Measurements from ENCODE around the gene LSM12.
A peak's percentile ranks its signal among the peaks of the same experiment; 100 is the strongest.

LSM12 gene

GRCh38 chr17:44066204-44066930, at the start of gene LSM12:
TSS of gene LSM12 (minus strand) at chr17:44066671. CDS start at chr17:44066587, 84 bp downstream.
- Histone ChIP-seq H3K4me1 (ENCODE audit: control insufficient read depth in 2 of 2, insufficient read depth in 2 of 2, low read length in 2 of 2) (peaks cover 8 to 20% of the 10 kb centered on the region in 2 donors), H3K9me3 (ENCODE audit: control insufficient read depth in 2 of 2, low read length in 2 of 2) (no peaks in the 10 kb centered on the region), H3K4me3 (ENCODE audit: low read length in 2 of 2) (peak within 1 kb of the TSS; percentile 75 to 84), H3K9ac (ENCODE audit: low read depth in 1 of 2, low read length in 2 of 2) (peak within 1 kb of the TSS; percentile 82 to 84), H3K36me3 (ENCODE audit: control insufficient read depth in 2 of 2, insufficient read depth in 2 of 2, low read length in 2 of 2) (peaks cover 14 to 21% of the 10 kb centered on the region in 2 donors), H3K27me3 (ENCODE audit: control insufficient read depth in 2 of 2, insufficient read depth in 2 of 2, low read length in 2 of 2) (no peaks in the 10 kb centered on the region), H3K27ac (ENCODE audit: low read depth in 2 of 2, low read length in 2 of 2) (peak within 1 kb of the TSS; percentile 91 to 93)

- Histone ChIP-seq H3K36me3 (ENCODE audit: control insufficient read depth in 2 of 2, insufficient read depth in 2 of 2, low read length in 2 of 2) (peaks cover 0 to 10% of the 10 kb centered on the region in 2 donors), H3K27ac (ENCODE audit: low read depth in 2 of 2, low read length in 2 of 2) (no peak overlapping the region), H3K9me3 (ENCODE audit: control insufficient read depth in 2 of 2, low read length in 2 of 2) (no peaks in the 10 kb centered on the region), H3K9ac (ENCODE audit: low read depth in 1 of 2, low read length in 2 of 2) (no peak overlapping the region), H3K4me1 (ENCODE audit: control insufficient read depth in 2 of 2, insufficient read depth in 2 of 2, low read length in 2 of 2) (peaks cover 9 to 12% of the 10 kb centered on the region in 2 donors), H3K4me3 (ENCODE audit: low read length in 2 of 2) (no peak overlapping the region), H3K27me3 (ENCODE audit: control insufficient read depth in 2 of 2, insufficient read depth in 2 of 2, low read length in 2 of 2) (no peaks in the 10 kb centered on the region)
Observed at GRCh38 chr17:44115585-44116415, 49.3 kb upstream of the LSM12 start.

DNA sequence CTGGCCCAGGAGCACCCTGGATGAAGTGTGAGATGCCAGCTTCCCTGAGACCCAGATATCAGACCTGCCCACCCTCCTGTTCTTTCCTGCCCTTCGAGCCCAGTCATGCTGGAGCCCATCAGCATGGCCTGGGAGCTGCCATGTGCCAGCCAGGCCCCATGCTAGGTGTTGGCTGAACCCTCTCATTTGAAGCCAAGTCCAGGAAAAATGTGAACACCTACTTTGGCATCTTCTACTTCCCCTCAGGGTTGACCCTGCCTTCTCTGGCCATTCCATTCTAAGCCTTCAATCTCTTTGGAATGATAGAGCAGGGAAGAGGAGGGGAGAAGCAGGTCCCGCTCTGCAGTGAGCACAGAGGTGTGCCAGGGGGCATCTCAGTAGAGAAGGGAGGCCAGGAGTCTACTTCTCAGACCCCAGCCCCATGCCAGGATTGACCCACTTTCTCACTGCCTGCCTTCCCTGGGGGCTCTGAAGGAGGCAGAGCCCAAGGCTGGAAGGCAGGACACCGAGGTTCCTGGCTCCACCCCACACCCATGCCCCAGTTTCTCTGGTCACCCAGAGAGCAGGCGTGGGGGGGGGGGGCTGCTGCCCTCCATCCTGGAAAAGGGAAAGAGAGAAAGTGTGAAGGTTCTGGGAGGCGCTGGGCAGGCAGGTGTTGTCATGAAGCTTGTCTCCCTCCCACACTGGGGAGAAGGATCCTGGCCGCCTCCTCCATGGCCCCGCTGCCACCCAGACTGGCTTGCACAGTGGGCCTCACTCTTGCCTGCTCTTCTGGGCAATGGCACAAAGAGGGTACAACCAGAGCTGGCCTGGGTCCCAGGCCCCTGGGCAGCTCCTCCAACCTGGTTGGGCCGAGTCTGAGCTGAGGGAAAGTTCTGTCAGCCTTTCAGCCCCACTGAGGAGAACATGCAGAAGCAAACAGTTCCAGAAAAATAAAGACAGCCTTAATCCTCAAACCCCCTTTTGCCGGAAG, 47.7 kb upstream of the LSM12 start:
- Histone ChIP-seq H3K36me3 (ENCODE audit: control insufficient read depth in 2 of 2, insufficient read depth in 2 of 2, low read length in 2 of 2) (peaks cover 0 to 10% of the 10 kb centered on the region in 2 donors), H3K9me3 (ENCODE audit: control insufficient read depth in 2 of 2, low read length in 2 of 2) (no peaks in the 10 kb centered on the region), H3K27me3 (ENCODE audit: control insufficient read depth in 2 of 2, insufficient read depth in 2 of 2, low read length in 2 of 2) (no peaks in the 10 kb centered on the region), H3K9ac (ENCODE audit: low read depth in 1 of 2, low read length in 2 of 2) (no peak overlapping the region), H3K4me1 (ENCODE audit: control insufficient read depth in 2 of 2, insufficient read depth in 2 of 2, low read length in 2 of 2) (peaks cover 22 to 26% of the 10 kb centered on the region in 2 donors), H3K27ac (ENCODE audit: low read depth in 2 of 2, low read length in 2 of 2) (no peak overlapping the region), H3K4me3 (ENCODE audit: low read length in 2 of 2) (no peak overlapping the region)

- no peak overlapping the region for H3K4me3 ChIP-seq (ENCODE audit: low read length in 2 of 2)
- H3K9me3 ChIP-seq (ENCODE audit: control insufficient read depth in 2 of 2, low read length in 2 of 2): no peaks in the 10 kb centered on the region
- no peak overlapping the region for H3K9ac ChIP-seq (ENCODE audit: low read depth in 1 of 2, low read length in 2 of 2)
- H3K4me1 ChIP-seq (ENCODE audit: control insufficient read depth in 2 of 2, insufficient read depth in 2 of 2, low read length in 2 of 2): peaks cover 25 to 30% of the 10 kb centered on the region in 2 donors
- H3K27ac ChIP-seq (ENCODE audit: low read depth in 2 of 2, low read length in 2 of 2): no peak overlapping the region
- no peaks in the 10 kb centered on the region for H3K27me3 ChIP-seq (ENCODE audit: control insufficient read depth in 2 of 2, insufficient read depth in 2 of 2, low read length in 2 of 2)
- peaks cover 0 to 10% of the 10 kb centered on the region in 2 donors for H3K36me3 ChIP-seq (ENCODE audit: control insufficient read depth in 2 of 2, insufficient read depth in 2 of 2, low read length in 2 of 2)
Observed at GRCh38 chr17:44113382-44113781, 46.9 kb upstream of the LSM12 start.

DNA sequence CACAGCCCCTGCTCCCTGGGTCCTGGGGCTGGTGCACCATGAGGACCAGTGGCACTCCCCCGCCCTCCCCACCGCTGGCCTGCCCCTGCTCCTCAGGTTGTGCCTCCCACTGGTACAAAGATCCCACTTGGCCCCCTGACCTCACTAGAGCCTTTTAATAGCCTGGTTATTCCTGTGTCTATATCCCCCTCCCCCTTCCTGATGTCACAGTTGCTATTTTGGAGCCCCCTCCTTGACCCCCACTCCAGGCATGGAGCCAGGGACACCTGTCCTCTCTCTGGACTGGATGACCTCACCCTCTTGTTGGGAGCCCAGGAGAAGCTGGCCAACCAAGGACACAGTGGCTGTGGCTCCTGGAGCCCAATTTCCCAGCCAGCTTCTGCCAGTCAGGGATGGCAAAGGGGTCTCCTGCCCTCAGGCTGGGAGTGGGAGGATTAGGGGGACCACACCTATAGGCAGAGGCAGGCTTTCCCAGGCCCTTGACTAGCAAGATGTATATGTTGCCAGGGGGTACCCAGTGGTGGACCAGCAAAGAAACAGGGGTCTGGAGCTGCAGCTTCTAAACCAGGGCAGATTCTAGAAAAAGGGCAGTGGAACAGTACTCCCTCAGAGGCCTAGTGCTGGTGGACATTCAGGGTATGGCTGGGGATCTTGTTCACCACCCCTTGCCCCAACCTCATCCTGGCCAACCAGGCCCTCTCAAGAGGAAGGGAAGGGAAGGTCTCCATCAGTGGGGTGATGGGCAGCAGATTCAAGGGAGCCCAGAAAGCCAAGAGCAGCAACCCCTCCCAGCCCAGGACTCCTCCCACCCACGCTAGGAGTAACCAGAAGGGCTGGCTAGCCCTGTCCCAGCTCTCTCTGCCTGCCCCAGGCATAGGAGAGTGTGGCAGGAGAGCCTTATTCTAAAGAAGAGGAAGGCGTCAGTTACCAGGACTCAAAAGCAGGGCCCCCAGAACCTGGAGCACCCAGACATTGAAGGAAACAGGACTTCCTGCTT, 46.1 kb upstream of the LSM12 start:
- Histone ChIP-seq H3K27ac (ENCODE audit: low read depth in 2 of 2, low read length in 2 of 2) (no peak overlapping the region), H3K36me3 (ENCODE audit: control insufficient read depth in 2 of 2, insufficient read depth in 2 of 2, low read length in 2 of 2) (peaks cover 0 to 12% of the 10 kb centered on the region in 2 donors), H3K4me1 (ENCODE audit: control insufficient read depth in 2 of 2, insufficient read depth in 2 of 2, low read length in 2 of 2) (peaks cover 29 to 38% of the 10 kb centered on the region in 2 donors), H3K4me3 (ENCODE audit: low read length in 2 of 2) (no peak overlapping the region), H3K9me3 (ENCODE audit: control insufficient read depth in 2 of 2, low read length in 2 of 2) (no peaks in the 10 kb centered on the region), H3K9ac (ENCODE audit: low read depth in 1 of 2, low read length in 2 of 2) (no peak overlapping the region), H3K27me3 (ENCODE audit: control insufficient read depth in 2 of 2, insufficient read depth in 2 of 2, low read length in 2 of 2) (no peaks in the 10 kb centered on the region)

- Histone ChIP-seq H3K27ac (ENCODE audit: low read depth in 2 of 2, low read length in 2 of 2) (peak overlapping the region; percentile 51 to 75), H3K9me3 (ENCODE audit: control insufficient read depth in 2 of 2, low read length in 2 of 2) (no peaks in the 10 kb centered on the region), H3K4me3 (ENCODE audit: low read length in 2 of 2) (no peak overlapping the region), H3K4me1 (ENCODE audit: control insufficient read depth in 2 of 2, insufficient read depth in 2 of 2, low read length in 2 of 2) (peaks cover 29 to 39% of the 10 kb centered on the region in 2 donors), H3K9ac (ENCODE audit: low read depth in 1 of 2, low read length in 2 of 2) (peak overlapping the region in 1 of 2 donors; percentile 8), H3K36me3 (ENCODE audit: control insufficient read depth in 2 of 2, insufficient read depth in 2 of 2, low read length in 2 of 2) (peaks cover 0 to 12% of the 10 kb centered on the region in 2 donors), H3K27me3 (ENCODE audit: control insufficient read depth in 2 of 2, insufficient read depth in 2 of 2, low read length in 2 of 2) (no peaks in the 10 kb centered on the region)
Observed at GRCh38 chr17:44111777-44112176, 45.3 kb upstream of the LSM12 start.

GRCh38 chr17:44110823-44111633, 44.6 kb upstream of the LSM12 start:
- Histone ChIP-seq H3K4me1 (ENCODE audit: control insufficient read depth in 2 of 2, insufficient read depth in 2 of 2, low read length in 2 of 2) (peaks cover 29 to 39% of the 10 kb centered on the region in 2 donors), H3K27ac (ENCODE audit: low read depth in 2 of 2, low read length in 2 of 2) (peak overlapping the region; percentile 66 to 75), H3K9ac (ENCODE audit: low read depth in 1 of 2, low read length in 2 of 2) (peak overlapping the region; percentile 41 to 64), H3K4me3 (ENCODE audit: low read length in 2 of 2) (peak overlapping the region; percentile 57 to 60), H3K27me3 (ENCODE audit: control insufficient read depth in 2 of 2, insufficient read depth in 2 of 2, low read length in 2 of 2) (no peaks in the 10 kb centered on the region), H3K9me3 (ENCODE audit: control insufficient read depth in 2 of 2, low read length in 2 of 2) (no peaks in the 10 kb centered on the region), H3K36me3 (ENCODE audit: control insufficient read depth in 2 of 2, insufficient read depth in 2 of 2, low read length in 2 of 2) (peaks cover 0 to 6% of the 10 kb centered on the region in 2 donors)

DNA sequence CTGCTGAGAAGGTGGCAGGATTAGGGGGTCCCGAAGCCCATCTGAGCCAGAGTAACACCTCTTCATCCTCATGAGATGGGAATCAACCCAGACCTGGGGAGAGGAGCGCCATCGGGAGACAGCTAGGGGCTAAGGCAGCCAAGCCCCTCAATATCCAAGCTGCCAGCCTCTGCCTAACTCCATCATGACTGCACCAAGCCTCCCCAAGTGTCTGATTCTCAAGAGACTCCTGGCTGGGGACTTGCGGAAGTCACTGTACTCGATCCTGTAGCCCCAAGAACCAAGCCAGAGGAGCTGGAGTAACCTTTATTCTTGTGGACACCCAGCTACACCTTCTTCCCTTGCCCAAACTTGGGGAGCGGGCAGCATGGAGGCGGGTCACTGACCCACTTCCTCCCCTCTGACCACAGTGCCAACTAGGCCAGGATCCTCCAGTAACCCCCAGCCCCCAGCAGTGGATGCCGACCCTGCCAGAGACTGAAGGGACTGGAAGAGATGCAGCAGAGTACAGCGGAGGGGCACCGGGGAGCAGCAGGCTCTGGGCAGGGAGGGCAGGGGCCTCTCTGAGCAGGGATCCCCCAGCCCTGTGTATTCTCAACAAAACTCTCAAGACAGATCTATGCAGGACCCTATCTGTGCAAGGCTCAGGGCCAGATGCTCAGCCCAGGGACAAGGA, 43.7 kb upstream of the LSM12 start:
- Histone ChIP-seq H3K9ac (ENCODE audit: low read depth in 1 of 2, low read length in 2 of 2) (peak overlapping the region in 1 of 2 donors; percentile 64), H3K27ac (ENCODE audit: low read depth in 2 of 2, low read length in 2 of 2) (peak overlapping the region; percentile 66 to 75), H3K36me3 (ENCODE audit: control insufficient read depth in 2 of 2, insufficient read depth in 2 of 2, low read length in 2 of 2) (peaks cover 0 to 2% of the 10 kb centered on the region in 2 donors), H3K4me3 (ENCODE audit: low read length in 2 of 2) (peak overlapping the region; percentile 57 to 60), H3K4me1 (ENCODE audit: control insufficient read depth in 2 of 2, insufficient read depth in 2 of 2, low read length in 2 of 2) (peaks cover 29 to 39% of the 10 kb centered on the region in 2 donors), H3K9me3 (ENCODE audit: control insufficient read depth in 2 of 2, low read length in 2 of 2) (no peaks in the 10 kb centered on the region), H3K27me3 (ENCODE audit: control insufficient read depth in 2 of 2, insufficient read depth in 2 of 2, low read length in 2 of 2) (no peaks in the 10 kb centered on the region)

All from mucosa of rectum (tissue), 2 donors.